ENCODE measurements around the gene CDH23.

The CDH23 gene

GRCh38 chr10:71750124-71750841 is 353.6 kb downstream of the CDH23 start:
- no peak for ATAC-seq
- TF ChIP-seq TCF4 (CRISPR knock-in tag; IDR thresholded peaks at IDR 0.05; ENCODE audit: borderline replicate concordance) (no peak), ARNTL (CRISPR knock-in tag; IDR thresholded peaks at IDR 0.05; ENCODE audit: borderline replicate concordance, low read depth) (no peak), ZNF565 (CRISPR knock-in tag; conservative IDR thresholded peaks at IDR 0.05; ENCODE audit: low read depth) (no peak), OSR1 (CRISPR knock-in tag; IDR thresholded peaks at IDR 0.05) (no peak), PPARA (CRISPR knock-in tag; IDR thresholded peaks at IDR 0.05; ENCODE audit: borderline replicate concordance) (no peak), BACH2 (CRISPR knock-in tag; IDR thresholded peaks at IDR 0.05; ENCODE audit: borderline replicate concordance) (no peak), TOX (CRISPR knock-in tag; IDR thresholded peaks at IDR 0.05; ENCODE audit: borderline replicate concordance) (no peak), GLIS3 (CRISPR knock-in tag; IDR thresholded peaks at IDR 0.05) (no peak), ZC3H10 (CRISPR knock-in tag; IDR thresholded peaks at IDR 0.05) (no peak), RARB (CRISPR knock-in tag; IDR thresholded peaks at IDR 0.05) (no peak), SNAI2 (CRISPR knock-in tag; IDR thresholded peaks at IDR 0.05) (no peak), CREB5 (CRISPR knock-in tag; IDR thresholded peaks at IDR 0.05; ENCODE audit: low read depth) (no peak), ZFP3 (CRISPR knock-in tag; IDR thresholded peaks at IDR 0.05) (no peak), ESRRG (CRISPR knock-in tag; IDR thresholded peaks at IDR 0.05) (no peak)
- TF ChIP-seq, protein P1, sequence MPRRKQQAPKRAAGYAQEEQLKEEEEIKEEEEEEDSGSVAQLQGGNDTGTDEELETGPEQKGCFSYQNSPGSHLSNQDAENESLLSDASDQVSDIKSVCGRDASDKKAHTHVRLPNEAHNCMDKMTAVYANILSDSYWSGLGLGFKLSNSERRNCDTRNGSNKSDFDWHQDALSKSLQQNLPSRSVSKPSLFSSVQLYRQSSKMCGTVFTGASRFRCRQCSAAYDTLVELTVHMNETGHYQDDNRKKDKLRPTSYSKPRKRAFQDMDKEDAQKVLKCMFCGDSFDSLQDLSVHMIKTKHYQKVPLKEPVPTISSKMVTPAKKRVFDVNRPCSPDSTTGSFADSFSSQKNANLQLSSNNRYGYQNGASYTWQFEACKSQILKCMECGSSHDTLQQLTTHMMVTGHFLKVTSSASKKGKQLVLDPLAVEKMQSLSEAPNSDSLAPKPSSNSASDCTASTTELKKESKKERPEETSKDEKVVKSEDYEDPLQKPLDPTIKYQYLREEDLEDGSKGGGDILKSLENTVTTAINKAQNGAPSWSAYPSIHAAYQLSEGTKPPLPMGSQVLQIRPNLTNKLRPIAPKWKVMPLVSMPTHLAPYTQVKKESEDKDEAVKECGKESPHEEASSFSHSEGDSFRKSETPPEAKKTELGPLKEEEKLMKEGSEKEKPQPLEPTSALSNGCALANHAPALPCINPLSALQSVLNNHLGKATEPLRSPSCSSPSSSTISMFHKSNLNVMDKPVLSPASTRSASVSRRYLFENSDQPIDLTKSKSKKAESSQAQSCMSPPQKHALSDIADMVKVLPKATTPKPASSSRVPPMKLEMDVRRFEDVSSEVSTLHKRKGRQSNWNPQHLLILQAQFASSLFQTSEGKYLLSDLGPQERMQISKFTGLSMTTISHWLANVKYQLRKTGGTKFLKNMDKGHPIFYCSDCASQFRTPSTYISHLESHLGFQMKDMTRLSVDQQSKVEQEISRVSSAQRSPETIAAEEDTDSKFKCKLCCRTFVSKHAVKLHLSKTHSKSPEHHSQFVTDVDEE (CRISPR knock-in tag; IDR thresholded peaks at IDR 0.05) = no peak
- TF ChIP-seq, protein P2, sequence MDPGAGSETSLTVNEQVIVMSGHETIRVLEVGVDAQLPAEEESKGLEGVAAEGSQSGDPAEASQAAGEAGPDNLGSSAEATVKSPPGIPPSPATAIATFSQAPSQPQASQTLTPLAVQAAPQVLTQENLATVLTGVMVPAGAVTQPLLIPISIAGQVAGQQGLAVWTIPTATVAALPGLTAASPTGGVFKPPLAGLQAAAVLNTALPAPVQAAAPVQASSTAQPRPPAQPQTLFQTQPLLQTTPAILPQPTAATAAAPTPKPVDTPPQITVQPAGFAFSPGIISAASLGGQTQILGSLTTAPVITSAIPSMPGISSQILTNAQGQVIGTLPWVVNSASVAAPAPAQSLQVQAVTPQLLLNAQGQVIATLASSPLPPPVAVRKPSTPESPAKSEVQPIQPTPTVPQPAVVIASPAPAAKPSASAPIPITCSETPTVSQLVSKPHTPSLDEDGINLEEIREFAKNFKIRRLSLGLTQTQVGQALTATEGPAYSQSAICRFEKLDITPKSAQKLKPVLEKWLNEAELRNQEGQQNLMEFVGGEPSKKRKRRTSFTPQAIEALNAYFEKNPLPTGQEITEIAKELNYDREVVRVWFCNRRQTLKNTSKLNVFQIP (CRISPR knock-in tag; IDR thresholded peaks at IDR 0.05; ENCODE audit: borderline replicate concordance, low read depth) = no peak

- TF ChIP-seq TOX (CRISPR knock-in tag; IDR thresholded peaks at IDR 0.05; ENCODE audit: borderline replicate concordance) = no peak
- TF ChIP-seq, protein P2 (CRISPR knock-in tag; IDR thresholded peaks at IDR 0.05; ENCODE audit: borderline replicate concordance, low read depth) = no peak
- TF ChIP-seq, protein P3, sequence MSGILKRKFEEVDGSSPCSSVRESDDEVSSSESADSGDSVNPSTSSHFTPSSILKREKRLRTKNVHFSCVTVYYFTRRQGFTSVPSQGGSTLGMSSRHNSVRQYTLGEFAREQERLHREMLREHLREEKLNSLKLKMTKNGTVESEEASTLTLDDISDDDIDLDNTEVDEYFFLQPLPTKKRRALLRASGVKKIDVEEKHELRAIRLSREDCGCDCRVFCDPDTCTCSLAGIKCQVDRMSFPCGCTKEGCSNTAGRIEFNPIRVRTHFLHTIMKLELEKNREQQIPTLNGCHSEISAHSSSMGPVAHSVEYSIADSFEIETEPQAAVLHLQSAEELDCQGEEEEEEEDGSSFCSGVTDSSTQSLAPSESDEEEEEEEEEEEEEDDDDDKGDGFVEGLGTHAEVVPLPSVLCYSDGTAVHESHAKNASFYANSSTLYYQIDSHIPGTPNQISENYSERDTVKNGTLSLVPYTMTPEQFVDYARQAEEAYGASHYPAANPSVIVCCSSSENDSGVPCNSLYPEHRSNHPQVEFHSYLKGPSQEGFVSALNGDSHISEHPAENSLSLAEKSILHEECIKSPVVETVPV (CRISPR knock-in tag; IDR thresholded peaks at IDR 0.05) = no peak
- TF ChIP-seq TCF4 (CRISPR knock-in tag; IDR thresholded peaks at IDR 0.05; ENCODE audit: borderline replicate concordance) = no peak
- no peak for TF ChIP-seq ARNTL (CRISPR knock-in tag; IDR thresholded peaks at IDR 0.05; ENCODE audit: borderline replicate concordance, low read depth)
- ATAC-seq = no peak
These were observed 354.3 kb downstream of the CDH23 start for GRCh38 chr10:71750986-71751385.

GRCh38 chr10:71751515-71752224 is 354.9 kb downstream of the CDH23 start:
- no peak for ATAC-seq
- no peak for TF ChIP-seq TCF4 (CRISPR knock-in tag; IDR thresholded peaks at IDR 0.05; ENCODE audit: borderline replicate concordance)
